KBM-7 (cell line): ENCODE measurements around the gene ARMC9.
"Not testable (repeated sequence)": the region's sequence is repeated elsewhere in the genome, so short reads cannot be mapped to it uniquely, and the experiment has no call there.

ENCODE experiments used
- DNase-seq: peaks from one replicate; pipeline ENCODE4 v3.0.0-alpha.2; 2015
- in situ Hi-C: fragments of 300-500 bp; cut with MboI; formaldehyde crosslinking; loops from 2 replicates; pipeline ENCODE4 v1.14.3; 2020; ENCODE audit warnings: low sequenced_read_pairs, low pct_unique_long_range_greater_than_20kb, mixed read lengths

Gene ARMC9

GRCh38 chr2:231347638-231348037, 149.2 kb downstream of the ARMC9 start:
- in situ Hi-C loops, result no loop called here
- DNase-seq, result no peak

- DNase-seq, result no peak
- in situ Hi-C loops, result no loop called here
Observed at GRCh38 chr2:231348173-231348572, 149.7 kb downstream of the ARMC9 start.

- in situ Hi-C loops, result no loop called here
- peak; percentile 40 for DNase-seq
Observed at GRCh38 chr2:231348704-231349373, 150.4 kb downstream of the ARMC9 start.

- in situ Hi-C loops, DNase-seq: not testable (repeated sequence)
Observed at GRCh38 chr2:231349374-231349735, 150.9 kb downstream of the ARMC9 start.

GRCh38 chr2:231351648-231352047, 153.2 kb downstream of the ARMC9 start:
- in situ Hi-C loops, result no loop called here

GRCh38 chr2:231353469-231353868, 155.0 kb downstream of the ARMC9 start:
- DNase-seq, result no peak
- in situ Hi-C loops, result no loop called here

More at GRCh38 chr2:231351648-231352047, 153.2 kb downstream of the ARMC9 start:
- no peak for DNase-seq

- in situ Hi-C loops, result no loop called here
- no peak for DNase-seq
Observed at GRCh38 chr2:231355508-231356465, 157.4 kb downstream of the ARMC9 start.

GRCh38 chr2:231356466-231356844, 158.0 kb downstream of the ARMC9 start:
- in situ Hi-C loops, result no loop called here
- no peak for DNase-seq

- in situ Hi-C loops, result no loop called here
Observed at GRCh38 chr2:231357048-231357447, 158.6 kb downstream of the ARMC9 start.

GRCh38 chr2:231357931-231358330, 159.5 kb downstream of the ARMC9 start:
- in situ Hi-C loops, result no loop called here
- DNase-seq, result no peak

More at GRCh38 chr2:231357048-231357447, 158.6 kb downstream of the ARMC9 start:
- DNase-seq, result no peak

GRCh38 chr2:231359441-231359840, 161.0 kb downstream of the ARMC9 start:
- DNase-seq, result no peak
- in situ Hi-C loops, result no loop called here

GRCh38 chr2:231359948-231360347, 161.5 kb downstream of the ARMC9 start:
- in situ Hi-C loops, result no loop called here
- no peak for DNase-seq

GRCh38 chr2:231360401-231360800, 162.0 kb downstream of the ARMC9 start:
- in situ Hi-C loops, result no loop called here
- no peak for DNase-seq

GRCh38 chr2:231360881-231361371, 162.5 kb downstream of the ARMC9 start:
- peak; percentile 28 for DNase-seq
- in situ Hi-C loops, result no loop called here

- peak; percentile 79 for DNase-seq
- in situ Hi-C loops, result no loop called here
Observed at GRCh38 chr2:231361701-231362554, 163.5 kb downstream of the ARMC9 start.

GRCh38 chr2:231362555-231363184, 164.2 kb downstream of the ARMC9 start:
- no peak for DNase-seq
- in situ Hi-C loops, result no loop called here

GRCh38 chr2:231364061-231364460, 165.6 kb downstream of the ARMC9 start:
- in situ Hi-C loops, result no loop called here
- DNase-seq, result no peak

GRCh38 chr2:231364961-231365810, 166.8 kb downstream of the ARMC9 start:
- in situ Hi-C loops, result no loop called here
- peak; percentile 18 for DNase-seq
